ENCODE data around the gene MOB3A.

GRCh38 chr19:2046046-2046907 is 49.8 kb downstream of the MOB3A start:
- TF ChIP-seq ZFP3 (CRISPR knock-in tag; IDR thresholded peaks at IDR 0.05) (no peak), CSDC2 (CRISPR knock-in tag; IDR thresholded peaks at IDR 0.05) (no peak), RARB (CRISPR knock-in tag; IDR thresholded peaks at IDR 0.05) (no peak), POU6F1 (CRISPR knock-in tag; IDR thresholded peaks at IDR 0.05; ENCODE audit: borderline replicate concordance, low read depth) (no peak), ESRRG (CRISPR knock-in tag; IDR thresholded peaks at IDR 0.05) (no peak), ZNF8 (CRISPR knock-in tag; IDR thresholded peaks at IDR 0.05) (no peak), PATZ1 (CRISPR knock-in tag; IDR thresholded peaks at IDR 0.05; ENCODE audit: borderline replicate concordance) (no peak), TCF4 (CRISPR knock-in tag; IDR thresholded peaks at IDR 0.05; ENCODE audit: borderline replicate concordance) (no peak), TSHZ2 (CRISPR knock-in tag; IDR thresholded peaks at IDR 0.05) (no peak), OSR1 (CRISPR knock-in tag; IDR thresholded peaks at IDR 0.05) (no peak), ZNF565 (CRISPR knock-in tag; conservative IDR thresholded peaks at IDR 0.05; ENCODE audit: low read depth) (no peak), CREB5 (CRISPR knock-in tag; IDR thresholded peaks at IDR 0.05; ENCODE audit: low read depth) (no peak), CSRNP3 (CRISPR knock-in tag; IDR thresholded peaks at IDR 0.05) (no peak), ISL1 (CRISPR knock-in tag; IDR thresholded peaks at IDR 0.05) (no peak)

All from SK-N-SH treated with all-trans-retinoic acid at 6 μM for 48 hours (cell line).